EL (cell line): ENCODE measurements around the gene NR0B2.
A peak's percentile ranks its signal among the peaks of the same experiment; 100 is the strongest.
"Not testable (repeated sequence)": the region's sequence is repeated elsewhere in the genome, so short reads cannot be mapped to it uniquely, and the experiment has no call there.

Experiments
- DNase-seq: peaks from one replicate; pipeline ENCODE4 v3.0.0-alpha.2; 2016

The NR0B2 gene

GRCh38 chr1:26913754-26914619 is at the start of gene NR0B2:
TSS of gene NR0B2 (minus strand) at chr1:26913975. CDS start at chr1:26913940, 35 bp downstream.
- no peak for DNase-seq

- peak; percentile 89 for DNase-seq
These were observed 48.1 kb upstream of the NR0B2 start for GRCh38 chr1:26961826-26962225.

- no peak for DNase-seq
These were observed 46.8 kb upstream of the NR0B2 start for GRCh38 chr1:26960625-26960966.

- DNase-seq, result no peak
These were observed 46.2 kb upstream of the NR0B2 start, which contains the start of gene KDF1 for GRCh38 chr1:26959722-26960624. TSS of gene KDF1 (minus strand) at chr1:26960468. CDS start at chr1:26952380, 8,088 bp downstream.

- no peak for DNase-seq
These were observed 45.5 kb upstream of the NR0B2 start for GRCh38 chr1:26959270-26959669.

- DNase-seq, result no peak
These were observed 43.5 kb upstream of the NR0B2 start for GRCh38 chr1:26957306-26957705.

GRCh38 chr1:26956321-26956720 is 42.5 kb upstream of the NR0B2 start:
- no peak for DNase-seq

GRCh38 chr1:26953374-26953773 is 39.6 kb upstream of the NR0B2 start:
- no peak for DNase-seq

- DNase-seq, result no peak
These were observed 38.2 kb upstream of the NR0B2 start for GRCh38 chr1:26951821-26952497.

- DNase-seq, result no peak
These were observed 37.4 kb upstream of the NR0B2 start for GRCh38 chr1:26951216-26951615.

- no peak for DNase-seq
These were observed 36.8 kb upstream of the NR0B2 start for GRCh38 chr1:26950602-26951001.

GRCh38 chr1:26949926-26950319 is 36.1 kb upstream of the NR0B2 start:
- DNase-seq, result peak; percentile 23

GRCh38 chr1:26949266-26949925 is 35.6 kb upstream of the NR0B2 start:
- no peak for DNase-seq

- not testable (repeated sequence) for DNase-seq
These were observed 34.9 kb upstream of the NR0B2 start for GRCh38 chr1:26948725-26949057.

- no peak for DNase-seq
These were observed 32.5 kb upstream of the NR0B2 start for GRCh38 chr1:26946270-26946669.

GRCh38 chr1:26945728-26946127 is 32.0 kb upstream of the NR0B2 start:
- DNase-seq, result no peak

GRCh38 chr1:26945138-26945537 is 31.4 kb upstream of the NR0B2 start:
- DNase-seq, result no peak

GRCh38 chr1:26942656-26943055 is 28.9 kb upstream of the NR0B2 start:
- no peak for DNase-seq

GRCh38 chr1:26941311-26941710 is 27.5 kb upstream of the NR0B2 start:
- DNase-seq, result no peak

GRCh38 chr1:26938659-26939025 is 24.9 kb upstream of the NR0B2 start:
- no peak for DNase-seq

GRCh38 chr1:26938004-26938658 is 24.4 kb upstream of the NR0B2 start:
- no peak for DNase-seq

- DNase-seq, result no peak
These were observed 23.0 kb upstream of the NR0B2 start for GRCh38 chr1:26936823-26937222.
